SKM-1 (cell line): ENCODE results near the gene SASH3.

Experiments
- DNase-seq: peaks from one replicate; lab custom pipeline; 2025; ENCODE audit not compliant: unreplicated experiment; lab: John Stamatoyannopoulos, UW

The SASH3 gene

DNA sequence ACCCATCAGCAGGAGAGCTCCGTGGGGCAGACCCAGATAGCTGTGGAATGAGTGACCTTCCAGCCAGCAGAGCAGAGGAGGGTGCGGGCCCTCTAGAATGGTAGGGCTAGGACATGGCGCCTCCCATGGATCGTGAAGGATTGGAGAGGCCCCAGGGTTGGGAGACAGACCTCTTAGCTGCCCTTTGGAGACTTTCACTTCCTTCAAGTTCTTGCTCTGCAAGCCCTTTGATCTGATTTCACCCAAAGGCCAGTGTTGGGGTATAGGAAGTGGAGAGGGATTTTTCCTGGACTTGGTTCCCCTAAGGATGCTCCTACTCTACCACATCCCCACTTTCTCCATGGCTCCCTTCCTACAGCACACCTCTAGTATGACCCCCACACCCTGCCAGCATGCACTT is 3.0 kb downstream of the SASH3 start:
- no peak for DNase-seq

DNA sequence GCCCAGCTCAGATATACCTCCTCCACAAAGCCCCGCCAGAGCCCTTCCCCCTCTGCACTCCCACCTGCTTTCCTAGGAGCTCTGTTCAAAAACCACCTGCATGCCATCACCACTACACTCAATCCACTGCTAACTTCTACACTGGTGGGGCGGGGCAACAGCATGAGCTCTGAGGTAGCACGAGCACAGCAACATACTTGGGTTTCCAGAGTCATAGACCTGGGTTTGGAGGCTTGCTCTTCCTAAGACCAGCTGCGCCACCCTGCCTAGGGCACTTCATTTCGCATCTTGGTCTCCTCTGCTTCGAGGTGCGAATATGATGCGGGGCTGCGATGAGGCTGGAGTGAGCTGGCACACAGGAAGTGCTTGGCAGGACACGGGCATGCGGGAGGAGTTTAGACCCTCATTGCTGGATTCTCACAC is 3.6 kb downstream of the SASH3 start:
- DNase-seq: no peak

DNA sequence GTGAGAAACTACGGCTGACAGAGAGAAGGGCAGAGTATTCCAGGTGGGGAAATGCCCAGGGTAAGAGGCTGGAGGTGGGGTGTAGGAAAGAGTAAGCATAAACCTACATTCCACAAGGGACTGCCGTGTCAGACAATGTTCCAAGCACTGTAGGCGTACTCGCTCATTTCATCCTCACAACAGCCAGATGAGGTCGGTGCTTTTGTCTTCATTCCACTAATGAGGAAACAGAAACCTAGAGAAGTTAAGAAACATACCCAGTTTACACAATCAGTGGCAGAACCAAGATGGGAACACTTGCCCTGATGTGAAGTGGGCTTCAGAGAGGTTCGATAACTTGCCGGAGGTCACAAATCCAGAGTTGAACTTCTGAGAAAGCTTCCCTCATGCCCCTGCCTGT is 4.6 kb downstream of the SASH3 start:
- DNase-seq: no peak

DNA sequence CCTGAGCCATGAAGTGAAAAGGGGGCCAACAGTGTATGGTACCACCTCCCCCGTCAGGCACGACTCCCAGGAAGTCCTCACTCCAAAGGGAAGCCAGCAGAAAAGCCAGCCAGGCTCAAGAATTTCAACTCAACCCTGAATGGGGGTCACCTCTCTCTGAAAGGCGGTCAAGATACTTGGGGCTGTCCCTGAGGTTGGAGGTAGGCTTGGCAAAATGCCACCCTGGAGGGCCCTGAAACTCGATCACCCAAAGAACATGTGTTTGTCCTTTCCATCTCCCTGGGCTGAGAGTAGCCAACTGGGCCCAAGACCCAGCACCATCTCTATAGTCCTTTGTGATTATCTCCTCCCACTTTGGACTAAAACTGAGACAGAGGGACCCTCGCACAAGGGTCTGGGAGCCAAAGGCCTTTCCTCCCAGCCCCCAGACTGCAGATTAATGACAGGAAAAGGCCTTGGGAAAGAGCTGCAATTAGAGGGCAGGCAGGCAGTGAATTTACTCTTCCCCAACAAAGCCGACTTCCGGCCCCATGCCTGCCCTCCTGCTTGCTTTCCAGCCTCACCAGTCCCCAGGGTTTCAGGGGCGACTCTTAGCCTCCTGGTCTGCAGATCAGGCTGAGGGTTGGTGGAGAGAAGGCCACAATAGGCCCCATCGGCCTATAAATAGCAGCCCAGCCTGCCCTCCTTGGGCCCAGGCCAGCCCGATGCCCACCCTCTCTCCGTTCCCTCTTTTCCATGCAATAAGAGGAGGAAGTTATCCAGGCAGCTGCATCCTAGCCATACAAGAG is 5.6 kb downstream of the SASH3 start:
- no peak for DNase-seq

GRCh38 chrX:129786210-129786651 is 6.5 kb downstream of the SASH3 start:
- DNase-seq: peak; percentile 40

DNA sequence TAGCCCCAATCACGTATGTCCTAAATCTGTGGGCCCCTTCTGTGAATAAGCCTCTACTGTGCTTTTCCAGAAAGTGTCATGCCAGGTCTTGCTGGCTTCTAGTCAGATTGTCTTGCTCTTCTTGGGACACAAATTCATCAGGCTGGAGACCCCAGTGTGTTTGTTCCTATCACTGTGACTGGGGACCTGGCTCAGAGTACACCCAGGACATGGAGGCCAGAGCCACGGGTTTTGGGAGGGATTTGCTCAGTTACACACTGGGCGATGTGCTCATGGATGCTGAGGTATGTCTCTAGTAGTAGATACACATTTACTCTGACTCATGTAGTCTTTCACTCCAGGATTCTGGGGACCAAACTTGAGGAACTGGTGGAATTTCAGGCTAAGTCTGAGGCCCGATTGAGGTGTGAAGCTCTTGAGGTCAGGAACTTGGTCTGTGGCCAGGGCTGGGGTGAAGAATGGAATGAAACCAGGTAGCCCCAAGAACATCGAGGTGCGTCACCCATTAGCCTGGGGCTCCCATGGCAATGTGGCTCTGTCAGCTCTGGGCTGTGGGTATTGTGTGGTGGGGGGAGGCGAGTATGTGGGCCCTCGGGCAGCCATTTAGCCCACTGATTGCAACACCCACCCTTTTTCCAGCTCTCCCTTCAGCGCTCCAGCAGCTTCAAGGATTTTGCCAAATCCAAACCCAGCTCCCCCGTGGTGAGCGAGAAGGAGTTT is 7.7 kb downstream of the SASH3 start:
- no peak for DNase-seq

DNA sequence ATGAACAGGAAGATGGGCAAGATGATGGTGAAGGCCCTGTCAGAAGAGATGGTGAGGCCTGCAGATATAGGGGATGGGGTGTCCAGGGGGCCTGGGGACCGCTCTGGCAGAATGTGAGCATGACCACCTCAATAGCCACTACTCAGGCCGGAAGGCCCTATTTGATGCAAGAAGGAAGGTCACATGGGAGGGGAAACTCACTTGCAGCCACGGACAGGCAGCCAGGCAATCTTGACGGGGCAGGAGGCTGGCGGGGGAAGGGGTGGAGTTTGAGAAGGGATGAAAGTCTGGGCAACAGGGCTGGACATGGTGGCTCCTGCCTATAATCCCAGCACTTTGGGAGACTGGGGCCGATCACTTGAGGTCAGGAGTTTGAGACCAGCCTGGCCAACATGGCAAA is 8.8 kb downstream of the SASH3 start:
- DNase-seq: no peak

GRCh38 chrX:129790146-129790545 is 10.4 kb downstream of the SASH3 start:
- DNase-seq: no peak

GRCh38 chrX:129790808-129791207 is 11.1 kb downstream of the SASH3 start:
- DNase-seq: no peak

- peak; percentile 12 for DNase-seq
Measured at GRCh38 chrX:129791336-129791735, 11.6 kb downstream of the SASH3 start.

DNA sequence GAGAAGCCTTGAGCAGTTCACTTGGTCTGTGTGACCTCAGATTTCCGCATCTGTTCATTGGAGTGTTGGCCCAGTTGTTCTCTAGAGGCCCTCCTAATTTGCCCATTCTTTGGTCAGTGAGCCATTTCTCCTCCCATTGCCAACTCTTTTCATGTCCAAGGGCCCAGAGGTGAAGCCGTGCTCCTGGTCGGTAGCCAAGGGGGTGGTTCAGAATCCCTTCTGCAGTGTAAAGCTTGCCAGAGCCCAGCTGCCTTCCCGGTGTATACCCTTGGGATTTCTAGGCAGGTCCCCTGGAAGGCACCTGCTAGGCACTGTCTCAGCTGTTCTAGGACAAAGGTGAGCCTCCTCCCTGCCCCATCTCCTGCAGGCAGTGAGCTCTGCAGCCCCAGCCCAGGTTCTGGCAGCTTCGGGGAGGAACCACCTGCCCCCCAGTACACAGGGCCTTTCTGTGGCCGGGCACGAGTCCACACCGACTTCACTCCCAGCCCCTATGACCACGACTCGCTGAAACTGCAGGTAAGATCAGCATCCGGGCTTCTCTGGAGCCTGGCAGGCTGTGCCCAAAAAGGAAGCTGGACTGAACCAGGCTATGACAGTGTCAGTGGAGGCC is 12.3 kb downstream of the SASH3 start:
- DNase-seq: no peak

DNA sequence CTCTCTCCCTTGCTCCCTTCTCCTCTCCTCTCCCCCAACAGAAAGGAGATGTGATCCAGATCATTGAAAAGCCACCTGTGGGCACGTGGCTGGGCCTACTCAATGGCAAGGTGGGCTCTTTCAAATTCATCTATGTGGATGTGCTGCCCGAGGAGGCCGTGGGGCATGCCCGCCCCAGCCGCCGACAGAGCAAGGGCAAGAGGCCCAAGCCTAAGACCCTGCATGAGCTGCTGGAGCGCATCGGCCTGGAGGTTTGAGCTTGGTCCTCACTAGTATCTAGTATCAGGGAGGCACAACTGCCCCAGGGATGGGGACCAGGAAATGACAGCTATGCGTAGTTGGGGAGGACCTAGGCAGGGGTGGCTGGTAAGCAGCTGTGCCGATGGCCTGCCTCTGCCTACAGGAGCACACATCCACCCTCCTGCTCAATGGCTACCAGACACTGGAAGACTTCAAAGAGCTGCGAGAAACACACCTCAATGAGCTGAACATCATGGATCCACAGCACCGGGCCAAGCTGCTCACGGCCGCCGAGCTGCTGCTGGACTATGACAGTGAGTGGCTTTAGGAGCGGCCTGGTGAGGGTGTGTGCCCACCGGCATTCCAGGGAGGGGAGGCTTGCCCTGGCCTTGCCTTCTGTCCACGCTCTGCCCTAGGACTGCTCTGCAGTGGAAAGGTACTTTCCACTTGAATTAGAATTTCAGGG is 13.0 kb downstream of the SASH3 start:
- DNase-seq: no peak

DNA sequence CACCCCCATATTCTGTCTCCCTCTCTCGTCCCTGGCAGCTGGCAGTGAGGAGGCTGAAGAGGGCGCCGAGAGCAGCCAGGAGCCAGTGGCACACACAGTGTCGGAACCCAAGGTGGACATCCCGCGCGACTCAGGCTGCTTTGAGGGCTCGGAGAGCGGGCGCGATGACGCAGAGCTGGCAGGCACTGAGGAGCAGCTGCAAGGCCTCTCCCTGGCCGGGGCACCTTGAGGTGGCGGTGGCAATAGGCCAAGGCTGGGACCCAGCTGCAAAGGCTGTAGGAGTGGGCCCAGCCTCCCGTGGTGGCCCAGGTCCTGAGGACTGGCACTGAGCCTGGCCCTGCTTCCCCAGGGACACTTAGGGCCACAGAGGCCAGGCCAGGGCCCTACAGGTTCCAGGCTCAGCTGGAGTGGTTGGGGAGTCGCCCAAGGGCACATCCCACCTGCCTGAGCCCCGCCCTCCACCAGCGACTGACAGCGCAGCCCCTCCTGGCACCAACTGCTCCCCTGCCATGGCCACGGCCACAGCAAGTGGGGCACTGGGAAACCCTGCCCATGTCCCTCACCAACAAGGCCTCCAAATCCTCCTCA is 13.9 kb downstream of the SASH3 start:
- DNase-seq: no peak

DNA sequence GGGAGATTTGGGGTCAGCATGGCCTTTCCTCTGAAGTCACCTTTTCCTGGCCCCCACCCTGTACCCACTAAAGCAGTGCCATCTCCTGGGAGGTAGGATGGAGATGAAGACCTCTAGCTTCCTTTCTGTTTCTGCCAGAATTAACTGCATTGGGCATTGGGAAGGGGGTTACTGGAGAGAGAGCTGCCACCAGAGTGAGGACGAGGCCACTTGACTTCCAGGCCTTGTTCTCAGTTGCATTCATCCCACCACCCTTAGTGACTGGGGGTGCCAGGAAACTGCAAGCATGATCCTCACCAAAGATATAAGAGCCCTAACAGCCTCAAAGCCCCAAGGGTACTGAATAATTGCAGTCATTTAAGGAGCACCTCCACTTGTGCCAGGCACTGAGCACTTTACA is 15.8 kb downstream of the SASH3 start:
- DNase-seq: no peak

DNA sequence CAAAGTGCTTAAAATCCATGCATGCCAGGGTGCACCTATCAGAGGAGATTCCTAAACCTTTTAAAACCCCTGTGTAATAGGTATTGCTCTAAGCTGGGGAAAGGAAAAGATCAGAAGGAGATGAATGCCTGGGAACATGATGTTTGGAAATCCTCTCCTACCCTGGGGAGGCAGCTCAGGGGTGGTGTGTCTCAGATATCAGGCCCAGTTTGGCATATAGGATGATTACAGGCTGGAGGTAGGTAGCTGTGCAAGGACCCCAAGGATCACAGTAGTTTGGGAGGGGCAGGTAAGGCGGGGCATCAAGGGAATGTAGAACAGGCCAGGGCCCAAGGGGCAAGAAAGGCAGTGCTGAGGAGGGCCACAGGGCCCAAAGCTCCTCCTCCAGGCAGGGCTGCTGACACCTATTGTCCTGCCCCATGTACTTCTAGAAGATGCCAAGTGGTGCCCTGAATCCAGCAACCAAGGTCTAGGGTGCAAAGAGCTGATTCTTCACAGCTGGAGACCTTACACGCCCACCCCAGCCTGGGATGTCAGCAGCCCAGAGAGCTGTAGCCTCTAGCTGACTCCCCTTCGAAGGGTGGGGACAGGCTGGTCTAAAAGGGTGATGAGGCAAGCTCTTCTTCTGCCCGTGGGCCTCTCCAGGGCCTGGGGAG is 17.6 kb downstream of the SASH3 start:
- no peak for DNase-seq

- no peak for DNase-seq
Measured at GRCh38 chrX:129798456-129798855, 18.7 kb downstream of the SASH3 start.

GRCh38 chrX:129798888-129799287 is 19.1 kb downstream of the SASH3 start:
- DNase-seq: no peak

DNA sequence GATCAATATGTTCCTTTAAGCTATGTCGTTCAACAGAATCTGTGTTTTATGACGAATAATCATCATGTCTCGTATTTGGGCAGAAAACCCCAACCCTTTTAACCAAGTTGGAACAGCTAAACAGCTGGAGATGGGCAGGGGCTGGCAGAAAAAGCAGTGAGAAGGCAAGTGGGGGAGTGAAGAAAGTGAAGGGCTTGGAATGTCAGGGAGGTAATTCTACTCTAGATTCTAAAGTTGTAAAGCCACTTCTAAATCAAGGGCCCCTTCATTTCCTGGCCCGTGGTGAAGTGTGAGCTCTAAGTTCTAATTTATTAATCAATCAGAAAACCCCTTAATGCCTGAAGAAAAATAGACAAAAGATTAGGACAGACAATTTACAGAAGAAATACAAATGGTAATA is 20.4 kb downstream of the SASH3 start:
- DNase-seq: no peak

DNA sequence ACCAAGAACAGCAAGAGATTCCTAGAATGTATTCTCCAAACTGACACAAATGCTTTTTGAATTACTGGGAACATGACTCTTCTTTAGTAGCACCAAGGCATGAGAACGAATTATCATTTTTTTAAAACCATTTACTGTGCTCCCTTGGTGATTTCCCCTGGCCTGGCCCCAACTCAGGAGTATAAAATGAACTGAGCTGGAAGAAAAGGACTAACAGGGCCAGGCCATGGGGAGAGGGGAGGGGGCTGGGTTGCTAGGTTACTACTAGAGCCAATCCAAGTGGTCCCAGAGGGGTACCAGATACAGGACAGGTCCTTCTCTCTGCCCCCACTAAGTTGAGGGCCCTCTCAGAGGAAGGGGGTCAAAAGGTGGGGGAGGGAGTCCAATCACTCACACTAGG is 23.1 kb downstream of the SASH3 start:
- no peak for DNase-seq

GRCh38 chrX:129804806-129805205 is 25.1 kb downstream of the SASH3 start:
- no peak for DNase-seq
